HG03045 (cell line): ENCODE measurements around the gene ZNF853.

Source experiments
- ATAC-seq: cut with Tn5 transposase; IDR thresholded peaks from one replicate; pipeline ENCODE4 v1.9.1; 2021; ENCODE audit warnings: mild to moderate bottlenecking, moderate library complexity; ENCODE audit not compliant: unreplicated experiment

The ZNF853 gene

GRCh38 chr7:6604458-6604857 lies 11.0 kb upstream of the ZNF853 start:
- no peak for ATAC-seq

- no peak for ATAC-seq
Measured at GRCh38 chr7:6606866-6607583, 8.4 kb upstream of the ZNF853 start.

GRCh38 chr7:6607651-6608051 lies 7.8 kb upstream of the ZNF853 start:
- no peak for ATAC-seq

- ATAC-seq: no peak
Measured at GRCh38 chr7:6608081-6608480, 7.3 kb upstream of the ZNF853 start.

GRCh38 chr7:6608794-6609193 lies 6.6 kb upstream of the ZNF853 start:
- no peak for ATAC-seq

- ATAC-seq: no peak
Measured at GRCh38 chr7:6612819-6613218, 2.6 kb upstream of the ZNF853 start.

- no peak for ATAC-seq
Measured at GRCh38 chr7:6613706-6614105, 1.7 kb upstream of the ZNF853 start.

GRCh38 chr7:6615723-6616555 lies 529 bp downstream of the ZNF853 start:
- ATAC-seq: no peak

GRCh38 chr7:6616854-6617643 lies 1.6 kb downstream of the ZNF853 start:
- ATAC-seq: no peak

GRCh38 chr7:6618621-6619020 lies 3.2 kb downstream of the ZNF853 start:
- ATAC-seq: no peak

- ATAC-seq: no peak
Measured at GRCh38 chr7:6619961-6620360, 4.6 kb downstream of the ZNF853 start.

GRCh38 chr7:6621195-6622133 lies 6.1 kb downstream of the ZNF853 start:
- no peak for ATAC-seq

GRCh38 chr7:6622134-6622710 lies 6.8 kb downstream of the ZNF853 start:
- ATAC-seq: no peak

GRCh38 chr7:6623589-6624245 lies 8.3 kb downstream of the ZNF853 start:
- ATAC-seq: no peak

GRCh38 chr7:6624246-6624611 lies 8.8 kb downstream of the ZNF853 start:
- ATAC-seq: no peak

GRCh38 chr7:6628045-6628444 lies 12.6 kb downstream of the ZNF853 start:
- ATAC-seq: no peak

GRCh38 chr7:6630007-6630849 lies 14.8 kb downstream of the ZNF853 start:
- no peak for ATAC-seq

- no peak for ATAC-seq
Measured at GRCh38 chr7:6631605-6632004, 16.2 kb downstream of the ZNF853 start.

- no peak for ATAC-seq
Measured at GRCh38 chr7:6634021-6634420, 18.6 kb downstream of the ZNF853 start.
